WTC11 (cell line): ENCODE data around the gene ZIC5.

Source experiments
- E2F1 ChIP-seq: sonication (generic); formaldehyde crosslinking; IDR thresholded peaks from 2 replicates; pipeline ENCODE4 v1.8.0; 2022; ENCODE audit warnings: mild to moderate bottlenecking, missing genetic modification reagents
- FOXJ3 ChIP-seq: sonication (generic); formaldehyde crosslinking; IDR thresholded peaks from 2 replicates; pipeline ENCODE4 v1.9.0; 2021; ENCODE audit warnings: missing genetic modification reagents, mild to moderate bottlenecking, borderline replicate concordance
- HMGXB4 ChIP-seq: sonication (generic); formaldehyde crosslinking; IDR thresholded peaks from 2 replicates; pipeline ENCODE4 v1.8.1; 2023; ENCODE audit warnings: mild to moderate bottlenecking, moderate library complexity, missing genetic modification reagents
- IRF1 ChIP-seq: sonication (generic); formaldehyde crosslinking; IDR thresholded peaks from 2 replicates; pipeline ENCODE4 v1.8.0; 2023; ENCODE audit warnings: missing genetic modification reagents
- RELA ChIP-seq: sonication (generic); formaldehyde crosslinking; IDR thresholded peaks from 2 replicates; pipeline ENCODE4 v1.8.1; 2022; ENCODE audit warnings: missing genetic modification reagents, mild to moderate bottlenecking, borderline replicate concordance
- SP1 ChIP-seq: sonication (generic); formaldehyde crosslinking; conservative IDR thresholded peaks from 2 replicates; pipeline ENCODE4 v1.8.1; 2022; ENCODE audit warnings: missing genetic modification reagents
- ZNF121 ChIP-seq: sonication (generic); formaldehyde crosslinking; IDR thresholded peaks from 2 replicates; pipeline ENCODE4 v1.8.0; 2023; ENCODE audit warnings: missing genetic modification reagents
- ZNF396 ChIP-seq: fragments of 250-450 bp; sonication (Bioruptor Pico); IDR thresholded peaks from 2 replicates; pipeline ENCODE4 v1.8.0; 2021; ENCODE audit warnings: mild to moderate bottlenecking, moderate library complexity, borderline replicate concordance
- TF ChIP-seq, protein P1 (sequence below): sonication (generic); formaldehyde crosslinking; IDR thresholded peaks from 2 replicates; pipeline ENCODE4 v1.8.1; 2023; ENCODE audit warnings: mild to moderate bottlenecking, missing genetic modification reagents, borderline replicate concordance
- TF ChIP-seq, protein P2 (sequence below): fragments of 200-600 bp; IDR thresholded peaks from 2 replicates; pipeline ENCODE4 v1.8.0; 2022; ENCODE audit warnings: antibody characterized with exemption
- TF ChIP-seq, protein P3 (sequence below): sonication (generic); formaldehyde crosslinking; IDR thresholded peaks from 2 replicates; pipeline ENCODE4 v1.8.1; 2023; ENCODE audit warnings: mild to moderate bottlenecking, missing genetic modification reagents, moderate library complexity

GRCh38 chr13:99948411-99948810, 23.2 kb downstream of the ZIC5 start:
- no peak for TF ChIP-seq FOXJ3 (CRISPR knock-in tag)
- no peak for TF ChIP-seq HMGXB4 (CRISPR knock-in tag)
- TF ChIP-seq RELA (CRISPR knock-in tag): no peak
- TF ChIP-seq, protein P1, sequence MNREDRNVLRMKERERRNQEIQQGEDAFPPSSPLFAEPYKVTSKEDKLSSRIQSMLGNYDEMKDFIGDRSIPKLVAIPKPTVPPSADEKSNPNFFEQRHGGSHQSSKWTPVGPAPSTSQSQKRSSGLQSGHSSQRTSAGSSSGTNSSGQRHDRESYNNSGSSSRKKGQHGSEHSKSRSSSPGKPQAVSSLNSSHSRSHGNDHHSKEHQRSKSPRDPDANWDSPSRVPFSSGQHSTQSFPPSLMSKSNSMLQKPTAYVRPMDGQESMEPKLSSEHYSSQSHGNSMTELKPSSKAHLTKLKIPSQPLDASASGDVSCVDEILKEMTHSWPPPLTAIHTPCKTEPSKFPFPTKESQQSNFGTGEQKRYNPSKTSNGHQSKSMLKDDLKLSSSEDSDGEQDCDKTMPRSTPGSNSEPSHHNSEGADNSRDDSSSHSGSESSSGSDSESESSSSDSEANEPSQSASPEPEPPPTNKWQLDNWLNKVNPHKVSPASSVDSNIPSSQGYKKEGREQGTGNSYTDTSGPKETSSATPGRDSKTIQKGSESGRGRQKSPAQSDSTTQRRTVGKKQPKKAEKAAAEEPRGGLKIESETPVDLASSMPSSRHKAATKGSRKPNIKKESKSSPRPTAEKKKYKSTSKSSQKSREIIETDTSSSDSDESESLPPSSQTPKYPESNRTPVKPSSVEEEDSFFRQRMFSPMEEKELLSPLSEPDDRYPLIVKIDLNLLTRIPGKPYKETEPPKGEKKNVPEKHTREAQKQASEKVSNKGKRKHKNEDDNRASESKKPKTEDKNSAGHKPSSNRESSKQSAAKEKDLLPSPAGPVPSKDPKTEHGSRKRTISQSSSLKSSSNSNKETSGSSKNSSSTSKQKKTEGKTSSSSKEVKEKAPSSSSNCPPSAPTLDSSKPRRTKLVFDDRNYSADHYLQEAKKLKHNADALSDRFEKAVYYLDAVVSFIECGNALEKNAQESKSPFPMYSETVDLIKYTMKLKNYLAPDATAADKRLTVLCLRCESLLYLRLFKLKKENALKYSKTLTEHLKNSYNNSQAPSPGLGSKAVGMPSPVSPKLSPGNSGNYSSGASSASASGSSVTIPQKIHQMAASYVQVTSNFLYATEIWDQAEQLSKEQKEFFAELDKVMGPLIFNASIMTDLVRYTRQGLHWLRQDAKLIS (CRISPR knock-in tag): no peak
- no peak for TF ChIP-seq ZNF121 (CRISPR knock-in tag)
- no peak for TF ChIP-seq E2F1 (CRISPR knock-in tag)
- no peak for TF ChIP-seq ZNF396 (CRISPR knock-in tag)
- TF ChIP-seq, protein P2, sequence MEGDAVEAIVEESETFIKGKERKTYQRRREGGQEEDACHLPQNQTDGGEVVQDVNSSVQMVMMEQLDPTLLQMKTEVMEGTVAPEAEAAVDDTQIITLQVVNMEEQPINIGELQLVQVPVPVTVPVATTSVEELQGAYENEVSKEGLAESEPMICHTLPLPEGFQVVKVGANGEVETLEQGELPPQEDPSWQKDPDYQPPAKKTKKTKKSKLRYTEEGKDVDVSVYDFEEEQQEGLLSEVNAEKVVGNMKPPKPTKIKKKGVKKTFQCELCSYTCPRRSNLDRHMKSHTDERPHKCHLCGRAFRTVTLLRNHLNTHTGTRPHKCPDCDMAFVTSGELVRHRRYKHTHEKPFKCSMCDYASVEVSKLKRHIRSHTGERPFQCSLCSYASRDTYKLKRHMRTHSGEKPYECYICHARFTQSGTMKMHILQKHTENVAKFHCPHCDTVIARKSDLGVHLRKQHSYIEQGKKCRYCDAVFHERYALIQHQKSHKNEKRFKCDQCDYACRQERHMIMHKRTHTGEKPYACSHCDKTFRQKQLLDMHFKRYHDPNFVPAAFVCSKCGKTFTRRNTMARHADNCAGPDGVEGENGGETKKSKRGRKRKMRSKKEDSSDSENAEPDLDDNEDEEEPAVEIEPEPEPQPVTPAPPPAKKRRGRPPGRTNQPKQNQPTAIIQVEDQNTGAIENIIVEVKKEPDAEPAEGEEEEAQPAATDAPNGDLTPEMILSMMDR: no peak
- no peak for TF ChIP-seq IRF1 (CRISPR knock-in tag)
- TF ChIP-seq, protein P3, sequence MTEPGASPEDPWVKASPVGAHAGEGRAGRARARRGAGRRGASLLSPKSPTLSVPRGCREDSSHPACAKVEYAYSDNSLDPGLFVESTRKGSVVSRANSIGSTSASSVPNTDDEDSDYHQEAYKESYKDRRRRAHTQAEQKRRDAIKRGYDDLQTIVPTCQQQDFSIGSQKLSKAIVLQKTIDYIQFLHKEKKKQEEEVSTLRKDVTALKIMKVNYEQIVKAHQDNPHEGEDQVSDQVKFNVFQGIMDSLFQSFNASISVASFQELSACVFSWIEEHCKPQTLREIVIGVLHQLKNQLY: no peak
- TF ChIP-seq SP1 (CRISPR knock-in tag): no peak
